HUDEP-2 (cell line): ENCODE results near the gene ROS1.
"Not testable (repeated sequence)": the region's sequence is repeated elsewhere in the genome, so short reads cannot be mapped to it uniquely, and the experiment has no call there.

Source experiments
- DNase-seq, 76 experiments: peaks; one replicate each; lab custom pipeline; 2025; ENCODE audit not compliant: unreplicated experiment in 76 of 76; lab: John Stamatoyannopoulos, UW

ROS1 gene

DNA sequence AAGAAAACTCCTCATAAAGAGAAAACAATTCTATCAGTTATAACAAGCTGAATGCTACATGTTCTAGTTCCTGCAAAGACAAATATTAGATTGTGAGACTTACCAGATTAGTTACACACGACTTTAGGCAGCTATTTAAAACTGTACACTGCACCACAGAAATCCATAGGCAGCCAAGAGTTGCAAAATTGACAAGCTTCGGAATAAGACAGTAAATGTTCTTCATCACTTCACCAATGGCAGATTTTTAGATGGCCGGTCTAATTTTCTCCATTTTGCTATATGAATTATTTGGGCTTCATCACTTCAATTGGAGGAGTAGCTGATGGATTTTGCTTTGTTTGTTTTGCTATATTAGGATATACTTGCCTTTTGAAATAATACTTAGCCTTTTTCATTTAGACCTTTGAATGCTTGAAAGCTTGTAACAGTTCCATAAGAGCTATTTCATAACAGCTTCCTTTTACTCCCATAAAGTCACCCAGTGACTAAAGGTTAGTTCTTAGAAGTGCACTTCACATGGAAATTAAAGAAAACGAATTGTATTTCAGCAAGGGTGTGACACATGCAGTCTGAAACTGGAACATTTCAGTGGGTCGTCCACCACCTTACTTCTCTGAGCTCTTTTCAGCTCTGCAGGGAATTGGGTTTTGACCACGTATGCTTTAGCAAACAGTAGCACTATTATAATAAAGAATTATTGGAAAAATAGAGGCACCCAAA is at the start of gene ROS1:
Gene ROS1, minus strand, starts transcription at position 512 of the 723 bp plus-strand sequence. Its CDS starts 286 bp downstream, at position 226.
- DNase-seq: no peak

GRCh38 chr6:117473401-117473800 is 47.7 kb upstream of the ROS1 start:
- DNase-seq: no peak

DNA sequence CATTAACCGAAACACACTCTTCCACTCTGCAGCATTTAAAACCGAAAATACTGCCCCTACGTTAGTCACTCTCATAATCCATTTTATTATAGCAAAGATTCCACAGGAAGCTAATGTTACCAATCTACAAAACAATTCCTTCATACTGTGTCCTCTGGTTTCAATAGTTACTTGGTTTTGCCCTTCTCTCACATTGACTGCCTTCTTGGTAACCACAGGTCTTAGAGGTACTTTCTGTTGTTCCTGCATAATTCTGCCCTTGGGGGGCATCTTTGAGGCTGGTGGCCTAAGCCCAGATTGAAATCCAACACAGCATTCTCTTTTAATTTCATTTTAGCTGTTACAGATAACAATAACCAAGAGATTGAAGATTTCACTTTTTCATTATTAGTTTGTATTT is 46.9 kb upstream of the ROS1 start:
- no peak for DNase-seq

- DNase-seq: no peak
Measured at GRCh38 chr6:117469791-117470190, 44.0 kb upstream of the ROS1 start.

GRCh38 chr6:117469356-117469755 is 43.6 kb upstream of the ROS1 start:
- no peak for DNase-seq

DNA sequence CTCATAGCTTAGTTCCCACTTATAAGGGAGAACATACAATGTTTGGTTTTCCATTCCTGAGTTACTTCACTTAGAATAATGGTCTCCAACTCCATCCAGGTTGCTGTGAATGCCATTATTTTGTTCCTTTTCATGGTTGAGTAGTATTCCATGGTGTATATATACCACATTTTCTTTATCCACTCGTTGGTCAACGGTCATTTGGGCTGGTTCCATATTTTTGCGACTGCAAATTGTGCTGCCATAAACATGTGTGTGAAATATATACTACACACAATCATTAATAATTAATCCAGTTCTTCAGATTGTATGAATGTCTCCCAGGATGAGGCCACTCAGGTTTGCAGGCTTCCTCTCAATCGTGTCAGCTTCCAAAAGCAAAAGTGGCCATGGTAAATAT is 42.8 kb upstream of the ROS1 start:
- DNase-seq: not testable (repeated sequence)

- no peak for DNase-seq
Measured at GRCh38 chr6:117467876-117468275, 42.1 kb upstream of the ROS1 start.

DNA sequence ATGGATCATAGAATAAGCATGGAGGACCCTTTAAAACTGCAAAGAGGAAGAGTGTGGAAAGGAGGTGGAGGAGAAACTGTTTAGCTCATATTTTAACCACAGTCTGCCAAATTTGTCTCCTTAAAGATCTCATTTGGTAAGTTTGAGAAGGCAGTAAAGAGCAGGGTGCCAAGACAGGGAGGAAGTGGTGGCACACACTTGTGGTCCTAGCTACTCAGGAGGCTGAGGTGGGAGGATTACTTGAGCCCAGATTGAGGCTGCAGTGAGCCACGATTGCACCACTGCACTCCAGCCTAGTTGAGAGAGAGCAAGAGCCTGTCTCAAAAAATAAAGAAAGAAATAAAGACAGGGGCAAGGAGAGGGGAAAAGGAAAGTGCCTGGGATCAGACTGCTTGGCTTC is 39.9 kb upstream of the ROS1 start:
- no peak for DNase-seq

DNA sequence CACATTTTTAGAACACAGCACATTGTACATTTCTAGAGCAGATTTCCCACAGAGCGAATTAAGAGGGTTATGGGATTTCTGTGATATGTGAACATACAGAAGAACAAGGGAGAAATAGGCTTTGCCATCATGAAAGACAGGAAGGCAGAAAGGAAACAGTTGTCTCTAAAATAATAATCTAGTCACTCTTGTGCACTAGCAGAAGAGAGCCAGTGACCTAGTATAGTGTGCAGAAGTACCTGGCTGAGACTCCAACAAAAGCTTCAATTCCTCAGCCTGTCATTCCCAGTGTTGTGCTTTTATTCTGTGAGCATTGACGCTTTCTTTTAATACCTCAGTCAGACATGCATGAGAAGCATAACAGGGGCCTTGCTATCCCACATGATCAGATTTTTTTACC is 39.0 kb upstream of the ROS1 start:
- DNase-seq: no peak

GRCh38 chr6:117463762-117464665 is 38.3 kb upstream of the ROS1 start:
- DNase-seq: peak in 1 of 76 experiments; percentile 8

DNA sequence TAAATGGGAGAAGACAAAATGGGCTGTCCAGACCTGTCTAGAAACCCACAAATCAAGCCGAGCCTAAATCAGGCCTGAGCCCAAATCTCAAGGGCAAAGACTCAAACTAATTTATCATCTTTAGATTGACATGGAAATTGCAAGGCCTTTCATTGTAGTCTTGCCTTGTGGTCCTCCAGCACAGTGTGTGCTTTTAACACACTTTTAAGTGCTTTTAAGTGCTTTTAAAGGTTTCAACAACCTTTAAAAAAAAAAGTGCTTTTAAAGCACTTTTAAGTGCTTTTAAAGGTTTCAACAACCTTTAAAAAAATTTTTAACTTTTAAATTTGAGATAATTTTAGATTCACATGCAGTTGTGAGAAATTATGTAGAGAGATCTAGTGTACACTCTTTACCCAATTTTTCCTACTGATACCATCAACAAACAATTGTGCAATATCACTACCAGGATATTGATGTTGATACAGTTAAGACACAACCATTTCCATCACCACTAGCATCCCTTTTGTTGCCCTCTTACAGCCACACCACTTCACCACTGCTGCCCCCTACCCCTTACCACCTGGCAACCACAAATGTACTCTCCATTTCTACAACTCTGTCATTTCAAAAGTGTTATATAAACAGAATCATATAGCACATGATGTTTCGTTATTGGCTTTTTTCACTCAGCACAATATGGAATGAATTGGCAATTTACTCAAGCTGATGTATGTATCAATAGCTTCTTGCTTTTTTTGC is 33.6 kb upstream of the ROS1 start:
- no peak for DNase-seq

DNA sequence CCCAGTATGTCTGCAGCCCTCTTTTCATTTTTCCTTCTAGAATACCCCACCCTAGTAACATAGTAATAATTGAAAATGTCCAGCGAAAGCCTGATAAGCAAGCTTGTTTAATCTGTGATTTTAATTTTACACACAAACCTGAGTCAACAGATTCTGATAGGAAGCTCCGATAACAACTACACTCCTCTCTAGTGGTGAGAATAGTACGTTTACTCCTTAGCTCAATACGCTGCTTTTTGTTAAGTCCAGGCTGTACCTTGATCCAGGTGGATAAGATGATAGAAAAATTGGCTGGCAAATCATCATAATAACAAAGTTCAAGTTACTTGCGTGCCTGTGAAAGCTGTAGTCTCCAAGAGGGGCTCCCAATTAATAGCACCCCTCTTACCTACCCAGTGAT is 31.3 kb upstream of the ROS1 start:
- no peak for DNase-seq

GRCh38 chr6:117456250-117456649 is 30.5 kb upstream of the ROS1 start:
- no peak for DNase-seq

DNA sequence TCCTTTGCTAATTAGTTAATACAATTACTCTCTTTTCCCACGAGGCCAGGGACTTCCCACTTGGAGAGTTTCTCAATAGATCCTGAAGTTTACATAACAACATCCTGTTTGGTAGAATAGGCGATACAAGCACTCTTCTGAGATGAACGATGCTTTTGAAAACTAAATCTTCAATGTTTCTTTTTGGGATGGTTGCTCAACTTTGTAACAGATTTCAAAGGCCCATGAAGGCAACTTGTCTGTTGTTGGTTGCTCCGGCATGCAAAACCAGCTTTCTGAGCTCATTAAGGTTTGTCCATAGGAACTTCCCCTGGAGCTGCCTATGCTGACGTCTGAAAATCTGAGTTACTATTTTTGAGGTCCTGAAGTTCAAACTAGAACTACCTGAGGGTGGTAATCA is 25.9 kb upstream of the ROS1 start:
- DNase-seq: no peak

DNA sequence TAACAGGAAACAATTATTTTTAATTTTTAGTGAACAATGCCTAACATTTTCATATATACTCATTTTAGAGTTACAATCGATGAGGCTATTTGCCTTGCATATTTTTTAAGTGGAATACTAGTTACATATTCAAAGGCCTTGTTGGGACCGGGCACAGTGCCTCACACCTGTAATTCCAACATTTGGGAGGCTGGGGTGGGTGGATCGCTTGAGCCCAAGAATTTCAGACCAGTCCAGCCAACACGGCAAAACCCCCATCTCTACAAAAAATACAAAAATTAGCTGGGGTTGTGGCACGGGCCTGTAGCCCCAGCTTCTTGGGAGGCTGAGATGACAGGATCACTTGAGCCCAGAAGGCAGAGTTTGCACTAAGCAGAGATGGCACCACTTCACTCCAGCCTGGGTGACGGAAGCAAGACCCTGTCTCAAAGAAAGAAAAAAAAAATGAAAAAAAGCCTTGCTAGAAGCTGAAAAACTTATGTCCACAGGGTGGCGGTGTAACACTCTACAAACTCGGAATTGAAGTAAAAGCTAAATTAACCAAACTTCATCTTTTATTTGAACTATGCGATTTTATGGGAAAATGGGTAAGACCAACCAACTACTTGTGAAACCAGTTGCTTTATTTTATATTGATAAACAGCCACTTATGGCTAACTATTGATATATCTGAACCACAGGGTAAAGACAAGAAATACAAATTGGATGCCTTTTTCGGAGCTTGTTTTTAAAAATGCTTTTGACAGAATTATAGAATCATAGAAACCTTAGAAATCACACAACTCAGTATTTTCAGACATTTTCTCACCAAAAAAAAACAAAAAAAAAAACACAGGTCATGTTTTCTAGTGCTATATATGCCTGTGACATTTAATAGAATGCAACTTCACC is 24.1 kb upstream of the ROS1 start:
- DNase-seq: peak in 34 of 76 experiments; percentile 1 to 57 (median 26)

GRCh38 chr6:117448732-117449485 is 23.2 kb upstream of the ROS1 start:
- DNase-seq: no peak

DNA sequence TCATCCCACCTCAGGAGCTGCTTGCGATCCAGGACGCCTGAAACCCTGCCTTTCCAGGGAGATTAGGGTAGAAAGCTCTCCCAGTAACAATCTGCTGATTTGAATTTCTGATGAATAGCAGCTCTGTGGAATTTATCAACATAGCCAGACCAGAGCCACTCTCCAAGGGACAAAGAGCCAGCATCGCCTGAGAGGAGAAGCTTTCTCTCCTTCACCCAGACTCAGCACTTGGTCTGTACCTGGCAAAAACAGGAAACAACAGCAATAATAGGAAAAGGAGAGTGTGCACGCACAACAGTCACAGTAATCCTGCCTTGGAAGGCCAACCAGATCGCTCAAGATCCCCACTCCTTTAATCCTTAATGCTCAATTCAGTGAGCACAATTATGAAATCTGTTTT is 22.3 kb upstream of the ROS1 start:
- no peak for DNase-seq

GRCh38 chr6:117446861-117447260 is 21.1 kb upstream of the ROS1 start:
- no peak for DNase-seq

- DNase-seq: no peak
Measured at GRCh38 chr6:117444600-117444999, 18.9 kb upstream of the ROS1 start.
